ENCODE data around the gene ARL16.

- TF ChIP-seq CTCF (IDR thresholded peaks at IDR 0.05; ENCODE audit: low read depth, low read length, missing input control) = no peak
- no peak for TF ChIP-seq REST (IDR thresholded peaks at IDR 0.05)
- no peak for TF ChIP-seq TAF1 (conservative IDR thresholded peaks at IDR 0.05)
- TF ChIP-seq MAX (IDR thresholded peaks at IDR 0.05) = no peak
- no peak for TF ChIP-seq HNF4G (IDR thresholded peaks at IDR 0.05)
- no peak for TF ChIP-seq EGR1 (IDR thresholded peaks at IDR 0.05; ENCODE audit: low read depth in 2 of 2)
- TF ChIP-seq RXRA (IDR thresholded peaks at IDR 0.05) = no peak
- TF ChIP-seq JUND (IDR thresholded peaks at IDR 0.05) = no peak
These were observed 32.6 kb downstream of the ARL16 start for GRCh38 chr17:81650951-81651350.
